Endometrial microvascular endothelial cells (primary cell): ENCODE data around the gene ZFP57. TPM values are rescaled to one million over a fixed set of nuclear protein-coding genes. Genes with fewer than 3 reads are reported as not detected.

ENCODE experiments used
- in situ Hi-C: cut with HindIII; loops from 2 replicates; pipeline ENCODE4 v1.10.0; 2017; ENCODE audit warnings: low sequenced_read_pairs, low pct_unique_long_range_greater_than_20kb; ENCODE audit errors: inconsistent ontology term
- total RNA-seq: library from RNA; depleted of rRNA; stranded (reverse); fragments of >200 nt; gene quantifications from one replicate; pipeline ENCODE4 v1.2.3, GENCODE V29; 2015; ENCODE audit errors: inconsistent ontology term

The ZFP57 gene
- total RNA-seq, 1 donor from 2014 or later = 2.5 TPM

DNA sequence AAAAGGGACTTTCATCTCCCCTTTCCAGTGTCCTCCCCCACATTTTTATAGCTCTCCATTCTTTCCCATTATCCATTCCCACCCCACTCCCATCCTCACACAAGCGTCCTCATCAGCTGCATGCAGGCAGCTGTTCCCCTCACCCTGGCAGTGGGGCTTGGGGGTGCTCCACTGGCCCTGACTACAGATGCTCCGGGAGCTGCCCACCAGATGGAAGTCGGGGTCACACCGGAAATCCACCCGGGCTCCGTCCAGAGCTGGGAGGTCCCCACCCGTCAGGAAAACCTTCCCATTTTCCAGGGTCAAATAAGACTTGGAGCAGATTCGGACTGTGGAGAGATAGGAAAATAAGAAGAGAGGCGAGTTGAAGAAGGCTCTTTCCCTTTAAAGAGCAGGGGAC, 50.6 kb downstream of the ZFP57 start:
- in situ Hi-C loops = no loop called here

DNA sequence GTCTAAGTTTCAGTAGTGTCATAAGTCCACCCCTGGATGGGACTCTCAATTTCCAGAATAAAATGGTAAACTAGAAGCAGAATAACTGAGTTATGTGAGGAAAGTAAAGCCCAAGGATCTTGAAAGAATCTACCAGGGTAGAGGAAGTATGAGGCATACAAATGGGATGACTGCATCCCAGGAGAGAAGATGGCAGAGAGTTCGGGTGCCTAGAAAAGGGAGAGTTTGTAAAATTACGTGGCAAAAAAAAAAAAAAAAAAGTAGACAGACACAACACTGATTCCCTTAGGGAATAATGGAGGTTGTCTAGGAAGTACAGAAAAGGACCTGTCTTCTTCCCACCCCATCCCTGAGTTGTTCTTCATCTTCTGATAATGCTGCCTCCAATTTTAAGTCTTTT, 51.4 kb downstream of the ZFP57 start:
- in situ Hi-C loops = no loop called here

DNA sequence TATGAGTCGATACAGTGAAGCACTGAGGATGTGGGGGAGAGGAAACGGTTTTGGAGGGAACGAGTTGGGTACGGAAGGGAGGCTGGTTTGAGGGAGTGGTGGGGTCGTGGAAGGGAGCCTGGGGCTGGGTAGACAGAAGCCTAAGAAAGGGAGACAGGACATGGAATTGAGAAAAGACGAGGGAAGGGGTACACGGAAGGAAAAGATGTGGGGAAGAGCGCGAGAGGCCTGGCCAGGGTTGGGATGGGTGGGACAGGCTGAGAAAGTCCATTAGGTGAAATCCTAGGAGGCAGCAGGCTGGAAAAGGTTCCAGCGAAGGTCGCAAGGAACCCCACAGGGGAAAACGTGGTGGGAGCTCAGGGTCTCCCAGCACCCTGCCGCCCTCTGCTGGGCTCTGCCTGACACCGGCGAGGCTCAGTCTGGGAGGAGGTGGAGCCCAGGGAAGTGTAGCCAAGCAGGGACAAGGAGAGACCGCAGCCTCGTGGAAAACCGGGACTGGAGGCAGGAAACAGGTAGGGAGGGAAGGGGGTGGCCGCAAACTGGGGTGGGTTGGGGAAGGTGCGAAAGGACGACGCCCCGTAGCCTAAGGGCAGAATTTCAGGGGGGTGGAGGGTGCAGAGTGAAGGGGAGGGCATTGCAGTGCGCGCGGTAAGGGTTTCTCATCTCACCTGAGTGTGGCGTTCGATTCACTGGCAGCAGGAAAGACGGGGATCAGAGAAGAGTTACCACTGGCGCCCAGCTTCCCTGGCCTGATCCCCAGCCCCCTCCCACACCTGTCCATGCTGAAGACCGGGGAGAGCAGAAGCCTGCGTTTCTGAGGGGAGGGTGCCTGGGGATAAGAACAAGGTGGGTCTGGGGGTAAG, 52.3 kb downstream of the ZFP57 start:
- in situ Hi-C loops = no loop called here

DNA sequence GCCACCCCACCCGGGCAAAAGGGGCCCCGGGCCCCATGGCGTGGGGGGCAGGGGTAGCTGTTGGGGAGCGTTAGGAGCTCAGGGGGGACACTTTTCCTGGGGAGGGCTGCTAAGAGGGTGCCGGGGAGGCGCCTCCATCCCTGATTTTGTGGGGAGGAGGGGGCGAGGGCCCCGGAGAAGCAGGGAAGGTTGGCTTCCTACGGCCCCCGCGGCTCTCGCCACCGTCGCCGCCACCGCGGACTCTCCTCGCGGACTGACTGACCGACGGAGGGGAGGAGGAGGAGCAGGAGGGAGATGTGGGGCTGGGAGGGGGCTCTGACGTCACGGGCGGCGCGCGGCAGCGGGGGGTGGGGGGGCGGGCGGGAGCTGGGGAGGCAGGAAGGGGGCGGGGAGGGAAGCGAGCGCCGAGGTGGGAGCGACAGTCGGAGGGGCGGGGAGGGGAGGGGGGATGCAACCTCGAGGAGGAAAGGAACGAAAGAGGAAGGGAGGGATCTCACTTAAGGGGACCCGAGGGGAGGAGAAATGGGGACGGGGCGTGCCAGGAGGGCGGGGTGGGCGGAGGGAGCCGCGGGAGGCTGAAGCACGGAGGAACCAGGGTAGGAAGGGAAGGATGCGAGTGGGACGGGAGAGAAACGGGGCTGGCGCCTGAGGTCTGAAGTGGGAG, 53.1 kb downstream of the ZFP57 start:
- in situ Hi-C loops = no loop called here

DNA sequence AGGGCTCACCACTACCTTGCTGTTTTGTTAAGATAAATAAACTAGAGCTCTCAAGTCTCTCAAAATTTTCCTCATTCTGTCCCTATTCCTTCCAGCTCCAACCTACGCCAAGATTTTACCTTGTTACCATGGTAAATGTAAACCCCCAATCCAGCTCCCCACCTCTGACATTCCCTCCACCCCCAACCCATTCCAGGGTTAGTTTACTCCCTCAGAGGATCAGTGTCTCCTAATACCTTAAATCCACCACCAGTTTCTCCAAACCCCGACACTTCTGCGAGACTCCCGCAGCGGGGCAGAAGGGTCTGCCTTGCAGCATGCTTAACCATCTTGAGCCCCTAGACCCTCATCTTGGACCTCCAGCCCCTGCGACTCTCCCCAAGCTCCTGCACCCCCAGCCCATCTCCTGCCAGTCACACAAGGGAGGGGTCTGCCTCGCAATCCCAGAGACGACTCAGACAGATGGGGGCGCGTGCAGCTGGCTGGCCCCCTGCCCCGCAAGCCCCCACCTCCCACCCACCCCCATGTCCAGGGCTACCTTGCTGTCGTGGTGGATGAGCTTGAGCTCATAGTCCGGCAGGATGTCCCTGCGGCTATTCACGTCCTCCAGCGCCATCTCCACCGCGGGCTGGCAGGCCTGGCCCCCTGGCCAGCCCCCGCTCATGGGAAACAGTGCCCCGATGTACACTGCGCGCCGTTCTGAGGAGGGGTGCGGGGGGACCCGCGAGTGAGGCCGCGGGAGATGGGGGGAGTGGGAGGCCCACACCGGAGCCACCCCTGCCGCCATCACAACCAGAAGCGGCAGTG, 53.8 kb downstream of the ZFP57 start:
- in situ Hi-C loops = no loop called here

DNA sequence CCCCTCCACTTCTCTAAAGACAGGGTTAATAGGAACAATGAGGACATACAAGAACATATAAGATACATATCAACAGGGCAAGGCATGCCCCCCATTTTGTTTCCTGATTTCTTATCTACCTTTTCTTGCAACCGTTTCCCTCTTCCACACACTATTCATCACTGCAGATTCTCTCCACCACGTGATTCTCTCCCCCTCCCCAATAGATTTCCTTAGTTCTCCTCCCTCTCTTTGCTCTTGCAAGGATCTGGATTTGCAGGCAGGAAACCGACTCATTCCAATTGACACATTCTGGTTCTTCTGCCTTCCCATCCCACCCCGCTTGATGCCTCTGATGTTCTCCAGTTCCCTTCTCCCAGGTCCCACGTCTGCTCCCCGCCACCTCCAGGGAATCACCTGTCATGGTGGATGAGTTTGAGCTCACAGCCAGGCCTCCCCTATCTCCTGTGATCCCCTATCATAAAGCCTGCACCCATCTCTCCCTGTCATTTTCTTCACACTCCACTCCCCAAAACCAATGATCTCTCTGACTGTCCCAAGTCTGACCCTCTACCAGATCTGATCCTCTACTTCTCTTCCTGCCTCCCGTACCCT, 55.5 kb downstream of the ZFP57 start:
- in situ Hi-C loops = no loop called here

DNA sequence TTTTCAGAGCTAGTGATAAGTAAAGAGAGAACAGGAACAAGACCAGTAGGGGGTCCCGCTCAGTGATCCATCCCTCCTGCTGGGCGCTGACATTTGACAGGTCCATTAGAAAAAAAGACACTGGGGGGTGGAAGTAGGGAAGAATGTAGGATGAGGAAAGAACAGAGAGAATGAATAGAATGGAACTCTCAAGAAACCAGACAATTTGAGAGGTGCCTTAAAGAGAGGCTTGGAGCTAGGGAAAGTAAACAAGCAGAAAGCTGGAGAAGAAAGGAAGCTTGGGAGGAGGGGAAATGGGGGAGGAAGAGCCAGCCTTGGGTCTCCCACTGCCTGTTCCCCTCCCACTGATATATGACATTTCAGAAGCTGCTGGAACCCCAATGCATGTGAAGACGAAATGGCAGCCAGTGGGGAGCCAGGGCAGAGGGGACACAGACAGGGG, 56.4 kb downstream of the ZFP57 start:
- in situ Hi-C loops = no loop called here

Other genes with a start within 250 kb of the ZFP57 start
- not detected for gene OR10C1, start 241.8 kb downstream of the ZFP57 start, total RNA-seq
- gene OR11A1, start 224.1 kb downstream of the ZFP57 start, total RNA-seq = not detected
- gene OR2H1, start 224.0 kb downstream of the ZFP57 start, total RNA-seq = not detected
- not detected for gene MAS1L, start 193.2 kb downstream of the ZFP57 start, total RNA-seq
- gene UBD, start 121.4 kb downstream of the ZFP57 start, total RNA-seq = 0.56 TPM
- gene OR2H2, start 96.0 kb downstream of the ZFP57 start, total RNA-seq = not detected
- gene GABBR1, start 48.0 kb downstream of the ZFP57 start, total RNA-seq = 6.7 TPM
- gene MOG, start 24.1 kb downstream of the ZFP57 start, total RNA-seq = not detected
- gene HLA-F, start 42.3 kb upstream of the ZFP57 start, total RNA-seq = 13.4 TPM
- not detected for gene HLA-G, start 146.7 kb upstream of the ZFP57 start, total RNA-seq